Caco-2 (cell line): ENCODE data around the gene TNFRSF8. TPM values are rescaled to one million over a fixed set of nuclear protein-coding genes. Genes with fewer than 3 reads are reported as not detected.

ENCODE experiments used
- BruUV-seq: library from RNA; stranded (reverse); fragments of 400-500 nt; replicated peaks from 2 replicates; lab custom pipeline; 2021; lab: Mats Ljungman, UMichigan
- CTCF ChIA-PET: fragments of 300-600 bp; sonication (Branson Sonifier 250); formaldehyde crosslinking; loops from one replicate; lab custom pipeline; 2022; ENCODE audit warnings: antibody characterized with exemption; lab: Charles Lee
- POLR2A ChIA-PET: fragments of 300-600 bp; sonication (Branson Sonifier 250); formaldehyde crosslinking; loops from one replicate; lab custom pipeline; 2022; ENCODE audit warnings: antibody characterized with exemption; lab: Charles Lee
- DNase-seq, 2 experiments: peaks; one replicate each; pipeline versions ENCODE4 v3.0.0 to v3.0.0-alpha.2; 2020 to 2022
- H3K27me3 ChIP-seq: replicated peaks from 2 replicates; pipeline ENCODE4 v1.6.0; 2011; ENCODE audit warnings: low read length; ENCODE audit not compliant: control insufficient read depth, insufficient read depth
- H3K36me3 ChIP-seq: 2 replicates; pipeline ENCODE4 v1.5.1; 2011; ENCODE audit warnings: low read length; ENCODE audit not compliant: control insufficient read depth, insufficient read depth
- H3K4me1 ChIP-seq: fragments of 250-450 bp; sonication (Bioruptor Pico); 2 replicates; pipeline ENCODE4 v1.5.1; 2020; ENCODE audit warnings: mild to moderate bottlenecking
- H3K4me3 ChIP-seq: 2 replicates; pipeline ENCODE4 v1.5.1; 2011; ENCODE audit warnings: low read depth, mild to moderate bottlenecking, control low read depth, low read length
- H3K9me3 ChIP-seq: fragments of 250-450 bp; sonication (Bioruptor Pico); 2 replicates; pipeline ENCODE4 v1.5.1; 2020; ENCODE audit warnings: mild to moderate bottlenecking, moderate library complexity
- H3K27ac Mint-ChIP-seq: one replicate; pipeline ENCODE4 v1.8.0; 2022; ENCODE audit warnings: mixed read lengths; ENCODE audit not compliant: unreplicated experiment
- H3K27me3 Mint-ChIP-seq: one replicate; pipeline ENCODE4 v1.8.0; 2022; ENCODE audit warnings: mixed read lengths; ENCODE audit not compliant: insufficient read depth, unreplicated experiment
- H3K36me3 Mint-ChIP-seq: one replicate; pipeline ENCODE4 v1.8.0; 2022; ENCODE audit warnings: mild to moderate bottlenecking, mixed read lengths; ENCODE audit not compliant: insufficient read depth, unreplicated experiment
- H3K4me1 Mint-ChIP-seq: one replicate; pipeline ENCODE4 v1.8.0; 2022; ENCODE audit warnings: low read depth, mixed read lengths; ENCODE audit not compliant: unreplicated experiment
- H3K4me3 Mint-ChIP-seq: one replicate; pipeline ENCODE4 v1.8.0; 2022; ENCODE audit warnings: mild to moderate bottlenecking, moderate library complexity, mixed read lengths; ENCODE audit not compliant: unreplicated experiment
- H3K9me3 Mint-ChIP-seq: one replicate; pipeline ENCODE4 v1.8.0; 2022; ENCODE audit warnings: mixed read lengths; ENCODE audit not compliant: unreplicated experiment
- intact Hi-C: fragments of 100-400 bp; cut with micrococcal nuclease; formaldehyde crosslinking; loops from one replicate; pipeline ENCODE4 v1.10.0; 2022; ENCODE audit not compliant: unreplicated experiment
- total RNA-seq: library from RNA; stranded (reverse); gene quantifications from 2 replicates; pipeline ENCODE4 v1.2.3, GENCODE V29; 2022
- TF ChIP-seq, protein P1 (sequence below), 2 experiments: fragments of 200-600 bp in 1 of 2; IDR thresholded peaks; 1 replicate in 1 of 2; 2 replicates in 1 of 2; pipeline versions ENCODE4 v1.5.1 to v1.8.0; 2011 to 2022; ENCODE audit warnings: antibody characterized with exemption in 1 of 2, control low read depth in 1 of 2, inconsistent platforms in 1 of 2, low read depth in 1 of 2, low read length in 1 of 2, mild to moderate bottlenecking in 1 of 2, moderate library complexity in 1 of 2; ENCODE audit not compliant: insufficient read depth in 1 of 2, severe bottlenecking in 1 of 2, unreplicated experiment in 1 of 2

The TNFRSF8 gene
- total RNA-seq, 1 experiment from 2014 or later = not detected

- ChIA-PET CTCF (no interaction called here), POLR2A (interaction anchor here (0.6 kb wide), 1 partner anchor 622 kb away, joined by 6 read pairs; no protein-coding TSS in a partner anchor)
- Mint-ChIP-seq H3K27me3 (no peaks in the 10 kb centered on the region), H3K36me3 (no peaks in the 10 kb centered on the region), H3K27ac (no peak overlapping the region), H3K4me1 (peaks cover 14% of the 10 kb centered on the region), H3K4me3 (no peak overlapping the region), H3K9me3 (no peaks in the 10 kb centered on the region)
- intact Hi-C loops = no loop called here
- Histone ChIP-seq H3K27me3 (no peaks in the 10 kb centered on the region), H3K4me1 (peaks cover 35% of the 10 kb centered on the region), H3K4me3 (no peak overlapping the region), H3K36me3 (no peaks in the 10 kb centered on the region), H3K9me3 (no peaks in the 10 kb centered on the region)
- no TSS peak for BruUV-seq
- TF ChIP-seq, protein P1, sequence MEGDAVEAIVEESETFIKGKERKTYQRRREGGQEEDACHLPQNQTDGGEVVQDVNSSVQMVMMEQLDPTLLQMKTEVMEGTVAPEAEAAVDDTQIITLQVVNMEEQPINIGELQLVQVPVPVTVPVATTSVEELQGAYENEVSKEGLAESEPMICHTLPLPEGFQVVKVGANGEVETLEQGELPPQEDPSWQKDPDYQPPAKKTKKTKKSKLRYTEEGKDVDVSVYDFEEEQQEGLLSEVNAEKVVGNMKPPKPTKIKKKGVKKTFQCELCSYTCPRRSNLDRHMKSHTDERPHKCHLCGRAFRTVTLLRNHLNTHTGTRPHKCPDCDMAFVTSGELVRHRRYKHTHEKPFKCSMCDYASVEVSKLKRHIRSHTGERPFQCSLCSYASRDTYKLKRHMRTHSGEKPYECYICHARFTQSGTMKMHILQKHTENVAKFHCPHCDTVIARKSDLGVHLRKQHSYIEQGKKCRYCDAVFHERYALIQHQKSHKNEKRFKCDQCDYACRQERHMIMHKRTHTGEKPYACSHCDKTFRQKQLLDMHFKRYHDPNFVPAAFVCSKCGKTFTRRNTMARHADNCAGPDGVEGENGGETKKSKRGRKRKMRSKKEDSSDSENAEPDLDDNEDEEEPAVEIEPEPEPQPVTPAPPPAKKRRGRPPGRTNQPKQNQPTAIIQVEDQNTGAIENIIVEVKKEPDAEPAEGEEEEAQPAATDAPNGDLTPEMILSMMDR (IDR thresholded peaks at IDR 0.05; ENCODE audit: insufficient read depth in 1 of 2, low read depth in 1 of 2, low read length in 1 of 2, severe bottlenecking in 1 of 2, unreplicated experiment in 1 of 2) = no peak
- peak in 1 of 2 experiments; percentile 33 for DNase-seq
Observed at GRCh38 chr1:12141163-12141850, 78.2 kb downstream of the TNFRSF8 start.

DNA sequence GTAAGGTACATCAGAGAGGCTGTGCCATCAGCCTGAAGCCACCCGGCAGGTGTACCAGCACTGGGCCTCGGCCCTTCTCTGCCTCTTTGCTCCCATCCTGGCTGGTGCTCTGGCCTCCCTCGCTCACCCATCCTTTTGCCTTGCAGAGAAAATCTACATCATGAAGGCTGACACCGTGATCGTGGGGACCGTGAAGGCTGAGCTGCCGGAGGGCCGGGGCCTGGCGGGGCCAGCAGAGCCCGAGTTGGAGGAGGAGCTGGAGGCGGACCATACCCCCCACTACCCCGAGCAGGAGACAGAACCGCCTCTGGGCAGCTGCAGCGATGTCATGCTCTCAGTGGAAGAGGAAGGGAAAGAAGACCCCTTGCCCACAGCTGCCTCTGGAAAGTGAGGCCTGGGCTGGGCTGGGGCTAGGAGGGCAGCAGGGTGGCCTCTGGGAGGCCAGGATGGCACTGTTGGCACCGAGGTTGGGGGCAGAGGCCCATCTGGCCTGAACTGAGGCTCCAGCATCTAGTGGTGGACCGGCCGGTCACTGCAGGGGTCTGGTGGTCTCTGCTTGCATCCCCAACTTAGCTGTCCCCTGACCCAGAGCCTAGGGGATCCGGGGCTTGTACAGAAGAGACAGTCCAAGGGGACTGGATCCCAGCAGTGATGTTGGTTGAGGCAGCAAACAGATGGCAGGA, 79.2 kb downstream of the TNFRSF8 start:
- POLR2A ChIA-PET = no interaction called here
- H3K9me3 ChIP-seq = no peaks in the 10 kb centered on the region
- H3K36me3 ChIP-seq = no peaks in the 10 kb centered on the region; the same call in 1 of the 2 replicates
- H3K4me1 Mint-ChIP-seq = peaks cover 22% of the 10 kb centered on the region
- no peaks in the 10 kb centered on the region for H3K9me3 Mint-ChIP-seq
- TF ChIP-seq, protein P1 (IDR thresholded peaks at IDR 0.05; ENCODE audit: insufficient read depth in 1 of 2, low read depth in 1 of 2, low read length in 1 of 2, severe bottlenecking in 1 of 2, unreplicated experiment in 1 of 2) = no peak
- no peak overlapping the region for H3K4me3 ChIP-seq
- H3K27me3 Mint-ChIP-seq = no peaks in the 10 kb centered on the region
- BruUV-seq = no TSS peak
- no peak overlapping the region for H3K27ac Mint-ChIP-seq
- H3K36me3 Mint-ChIP-seq = no peaks in the 10 kb centered on the region
- no peak overlapping the region for H3K4me3 Mint-ChIP-seq
- intact Hi-C loops = no loop called here
- H3K27me3 ChIP-seq = no peaks in the 10 kb centered on the region
- H3K4me1 ChIP-seq = peaks cover 44% of the 10 kb centered on the region
- no peak for DNase-seq
- CTCF ChIA-PET = interaction anchor here (0.7 kb wide), 1 partner anchor 18 kb away, joined by 3 read pairs; no protein-coding TSS in a partner anchor

GRCh38 chr1:12142891-12143630, 80.0 kb downstream of the TNFRSF8 start:
- DNase-seq = no peak
- POLR2A ChIA-PET = no interaction called here

More at GRCh38 chr1:12142891-12143630, 80.0 kb downstream of the TNFRSF8 start:
- Histone ChIP-seq H3K4me3 (no peak overlapping the region), H3K9me3 (no peaks in the 10 kb centered on the region), H3K36me3 (no peaks in the 10 kb centered on the region; the same call in 1 of the 2 replicates), H3K27me3 (no peaks in the 10 kb centered on the region), H3K4me1 (peaks cover 52% of the 10 kb centered on the region)
- intact Hi-C loops = no loop called here
- H3K27me3 Mint-ChIP-seq = no peaks in the 10 kb centered on the region
- H3K27ac Mint-ChIP-seq = peak overlapping the region; percentile 56
- no TSS peak for BruUV-seq
- CTCF ChIA-PET = interaction anchor here (0.7 kb wide), 1 partner anchor 19 kb away, joined by 3 read pairs; no protein-coding TSS in a partner anchor
- TF ChIP-seq, protein P1 (IDR thresholded peaks at IDR 0.05; ENCODE audit: insufficient read depth in 1 of 2, low read depth in 1 of 2, low read length in 1 of 2, severe bottlenecking in 1 of 2, unreplicated experiment in 1 of 2) = no peak
- peaks cover 22% of the 10 kb centered on the region for H3K4me1 Mint-ChIP-seq
- H3K4me3 Mint-ChIP-seq = no peak overlapping the region
- no peaks in the 10 kb centered on the region for H3K9me3 Mint-ChIP-seq
- no peaks in the 10 kb centered on the region for H3K36me3 Mint-ChIP-seq
